Ishikawa (cell line): Measurements from ENCODE around the gene ALDH3A1.

Source experiments
- CEBPB ChIP-seq: IDR thresholded peaks from 2 replicates; pipeline ENCODE4 v1.6.1; 2012
- CREB1 ChIP-seq: IDR thresholded peaks from 2 replicates; pipeline ENCODE4 v1.6.1; 2012; ENCODE audit warnings: low read depth
- EGR1 ChIP-seq: IDR thresholded peaks from 2 replicates; pipeline ENCODE4 v1.6.1; 2012
- EP300 ChIP-seq: IDR thresholded peaks from 2 replicates; pipeline ENCODE4 v1.6.1; 2012; ENCODE audit warnings: borderline replicate concordance
- FOXM1 ChIP-seq: IDR thresholded peaks from 2 replicates; pipeline ENCODE4 v1.6.1; 2012; ENCODE audit warnings: low read depth, borderline replicate concordance
- MAX ChIP-seq: IDR thresholded peaks from 2 replicates; pipeline ENCODE4 v1.6.1; 2012
- NFIC ChIP-seq: IDR thresholded peaks from 2 replicates; pipeline ENCODE4 v1.6.1; 2012
- RAD21 ChIP-seq: IDR thresholded peaks from 2 replicates; pipeline ENCODE4 v1.6.1; 2012; ENCODE audit warnings: low read depth
- REST ChIP-seq: IDR thresholded peaks from 2 replicates; pipeline ENCODE4 v1.6.1; 2012; ENCODE audit warnings: low read depth, mild to moderate bottlenecking
- TAF1 ChIP-seq: IDR thresholded peaks from 2 replicates; pipeline ENCODE4 v1.6.1; 2012; ENCODE audit warnings: low read depth, mild to moderate bottlenecking
- TCF12 ChIP-seq: IDR thresholded peaks from 2 replicates; pipeline ENCODE4 v1.6.1; 2012; ENCODE audit warnings: low read depth
- TEAD4 ChIP-seq: IDR thresholded peaks from 2 replicates; pipeline ENCODE4 v1.6.1; 2012
- USF1 ChIP-seq: IDR thresholded peaks from 2 replicates; pipeline ENCODE4 v1.6.1; 2012
- YY1 ChIP-seq: IDR thresholded peaks from 2 replicates; pipeline ENCODE4 v1.6.1; 2012; ENCODE audit warnings: low read depth
- ZBTB7A ChIP-seq: IDR thresholded peaks from 2 replicates; pipeline ENCODE4 v1.6.1; 2012; ENCODE audit warnings: low read depth

The ALDH3A1 gene

GRCh38 chr17:19738073-19738449, 10.0 kb downstream of the ALDH3A1 start:
- no peak for TF ChIP-seq ZBTB7A
- TF ChIP-seq CREB1: no peak
- no peak for TF ChIP-seq YY1
- no peak for TF ChIP-seq TEAD4
- TF ChIP-seq TAF1: no peak
- no peak for TF ChIP-seq RAD21
- no peak for TF ChIP-seq FOXM1
- no peak for TF ChIP-seq CEBPB
- no peak for TF ChIP-seq TCF12
- TF ChIP-seq REST: no peak
- no peak for TF ChIP-seq USF1
- no peak for TF ChIP-seq MAX
- no peak for TF ChIP-seq EP300
- no peak for TF ChIP-seq EGR1
- TF ChIP-seq NFIC: no peak

GRCh38 chr17:19737305-19738072, 10.6 kb downstream of the ALDH3A1 start:
- TF ChIP-seq TCF12 (no peak), YY1 (no peak), EP300 (no peak), ZBTB7A (no peak), TEAD4 (no peak), USF1 (no peak), MAX (no peak), NFIC (no peak), RAD21 (no peak), REST (no peak)

GRCh38 chr17:19736071-19736470, 12.0 kb downstream of the ALDH3A1 start:
- TF ChIP-seq ZBTB7A: no peak
- no peak for TF ChIP-seq NFIC
- TF ChIP-seq TAF1: no peak
- no peak for TF ChIP-seq TCF12
- TF ChIP-seq CEBPB: no peak
- TF ChIP-seq EGR1: no peak
- no peak for TF ChIP-seq EP300
- TF ChIP-seq REST: no peak
- TF ChIP-seq MAX: no peak
- TF ChIP-seq YY1: no peak
- TF ChIP-seq TEAD4: no peak
- no peak for TF ChIP-seq USF1
- TF ChIP-seq FOXM1: no peak
- no peak for TF ChIP-seq RAD21
- TF ChIP-seq CREB1: no peak
